ENCODE measurements around the gene RPL14. TPM values are rescaled to one million over a fixed set of nuclear protein-coding genes. Genes with fewer than 3 reads are reported as not detected.
A peak's percentile ranks its signal among the peaks of the same experiment; 100 is the strongest.
"Not testable (repeated sequence)": the region's sequence is repeated elsewhere in the genome, so short reads cannot be mapped to it uniquely, and the experiment has no call there.

RPL14 gene
- total RNA-seq, 1 experiment from 2014 or later = 374 TPM

DNA sequence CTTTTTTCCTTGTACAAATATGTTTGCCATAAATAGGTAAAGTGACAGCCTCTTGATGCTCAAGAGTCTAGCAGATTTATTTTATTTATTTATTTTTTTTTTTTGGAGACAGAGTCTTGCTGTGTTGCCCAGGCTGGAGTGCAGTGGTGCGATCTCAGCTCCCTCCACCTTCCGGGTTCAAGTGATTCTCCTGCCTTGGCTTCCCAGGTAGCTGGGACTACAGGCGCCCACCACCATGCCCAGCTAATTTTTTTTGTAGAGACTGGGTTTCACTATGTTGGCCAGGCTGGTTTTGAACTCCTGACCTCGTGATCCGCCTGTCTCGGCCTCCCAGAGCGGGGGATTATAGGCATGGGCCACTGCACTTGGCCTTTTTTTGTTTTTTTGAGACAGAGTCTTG lies 5.7 kb downstream of the RPL14 start:
- not testable (repeated sequence) for DNase-seq (ENCODE audit: low read depth)

DNA sequence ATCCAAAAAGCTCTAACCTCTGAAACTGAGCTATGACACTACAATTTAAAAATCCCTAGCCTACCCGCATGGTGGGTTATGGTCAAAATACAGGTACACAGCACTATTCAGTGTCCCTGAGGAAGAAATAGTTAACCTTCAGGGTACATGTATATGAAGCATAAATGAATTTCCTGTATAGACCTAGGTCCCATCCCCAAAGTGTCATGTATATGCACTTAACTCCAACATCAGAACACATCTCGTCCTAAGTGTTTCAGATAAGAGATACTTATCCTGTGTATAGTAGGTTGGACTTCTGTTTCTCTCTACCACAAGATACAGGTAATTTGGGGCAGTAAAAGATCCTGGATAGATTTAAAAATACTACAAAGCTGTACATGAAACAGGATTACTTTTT lies 6.4 kb downstream of the RPL14 start:
- no peak for DNase-seq (ENCODE audit: low read depth)

DNA sequence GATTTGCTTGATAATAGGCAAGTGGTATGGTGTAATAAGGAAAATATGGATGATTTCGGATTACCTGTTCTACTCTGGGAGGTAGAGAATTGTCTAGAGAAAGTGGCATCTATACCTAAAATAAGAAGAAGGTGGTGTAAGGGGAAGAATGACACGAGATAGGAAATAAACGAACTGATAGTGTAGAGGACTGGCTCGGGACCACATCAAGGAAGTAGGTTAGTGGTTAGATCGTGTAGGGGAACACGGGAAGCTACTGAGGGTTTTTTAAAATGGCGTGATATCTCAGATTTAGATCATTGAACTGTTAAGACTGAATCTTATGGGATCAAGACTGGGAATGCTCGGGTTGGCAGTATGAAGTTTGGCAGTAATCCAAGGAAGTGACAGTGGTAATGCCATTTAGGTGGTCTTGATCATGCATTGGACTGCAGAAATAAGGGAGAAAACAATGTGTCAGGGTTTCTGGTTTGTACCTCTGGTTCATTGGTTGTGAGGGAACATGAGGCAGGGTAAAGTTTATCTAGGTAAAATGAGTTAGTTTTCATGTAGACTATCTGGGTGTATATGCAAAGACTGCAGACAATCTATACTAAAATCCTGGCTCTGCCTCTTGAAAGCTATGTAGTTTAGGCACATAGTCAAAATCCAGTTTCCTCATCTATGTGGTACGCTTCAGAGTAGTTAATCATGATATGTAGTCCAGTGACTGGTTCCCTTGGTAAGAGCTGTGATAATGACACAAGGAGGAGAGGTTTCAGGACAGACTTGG lies 7.4 kb downstream of the RPL14 start:
- no peak for DNase-seq (ENCODE audit: low read depth)

DNA sequence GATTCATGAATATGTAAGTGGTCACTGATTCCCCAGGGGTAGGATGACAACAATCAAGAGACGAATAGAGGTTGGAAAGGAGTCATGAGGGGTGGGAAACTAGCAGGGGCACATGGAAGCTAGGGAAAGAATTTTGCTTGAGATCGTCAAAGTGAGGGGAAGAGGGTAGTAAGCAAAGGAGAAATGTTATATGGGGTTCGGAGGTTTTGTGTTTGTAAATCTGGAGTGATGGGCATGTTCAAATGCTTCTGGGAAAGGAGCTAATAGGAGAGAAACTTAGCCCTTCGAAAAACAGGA lies 7.9 kb downstream of the RPL14 start:
- DNase-seq (ENCODE audit: low read depth) = no peak

DNA sequence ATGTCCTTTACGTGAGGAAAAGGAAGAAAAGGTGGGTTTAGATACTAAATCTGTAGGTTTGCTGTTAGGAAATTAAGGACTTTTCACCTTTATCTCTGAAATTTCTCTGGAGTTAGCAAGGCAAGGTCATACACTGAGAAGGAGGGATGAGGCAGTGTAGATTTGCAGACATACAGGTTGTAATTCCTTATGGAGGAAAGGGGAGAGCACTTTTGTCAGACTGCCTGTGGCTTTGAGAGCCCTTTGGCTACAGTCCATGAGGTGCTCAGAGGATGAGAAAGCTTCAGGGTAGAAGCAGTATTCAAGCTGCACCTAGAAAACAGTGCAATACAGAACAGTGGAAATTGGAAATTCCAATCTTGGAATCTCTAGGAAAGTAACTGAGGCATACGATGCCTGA lies 8.3 kb downstream of the RPL14 start:
- no peak for DNase-seq (ENCODE audit: low read depth)

DNA sequence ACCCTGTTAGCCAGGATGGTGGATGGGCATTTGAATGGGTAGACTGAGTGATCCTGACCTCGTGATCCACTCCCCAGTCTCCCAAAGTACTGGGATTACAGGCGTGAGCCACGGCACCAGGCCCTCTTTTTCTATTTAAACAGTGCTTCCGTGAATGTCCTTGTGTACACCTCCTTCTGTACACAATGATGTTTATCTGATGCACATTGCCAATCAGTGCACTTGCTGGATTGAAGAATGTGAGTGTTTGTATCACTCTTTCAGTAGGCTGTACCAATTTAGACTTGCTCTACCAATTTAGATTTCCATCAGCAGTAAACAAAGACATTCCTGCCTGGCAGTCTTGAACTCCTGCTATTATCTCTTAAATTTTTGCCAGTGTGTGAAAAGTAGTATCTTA lies 10.9 kb downstream of the RPL14 start:
- no peak for DNase-seq (ENCODE audit: low read depth)

DNA sequence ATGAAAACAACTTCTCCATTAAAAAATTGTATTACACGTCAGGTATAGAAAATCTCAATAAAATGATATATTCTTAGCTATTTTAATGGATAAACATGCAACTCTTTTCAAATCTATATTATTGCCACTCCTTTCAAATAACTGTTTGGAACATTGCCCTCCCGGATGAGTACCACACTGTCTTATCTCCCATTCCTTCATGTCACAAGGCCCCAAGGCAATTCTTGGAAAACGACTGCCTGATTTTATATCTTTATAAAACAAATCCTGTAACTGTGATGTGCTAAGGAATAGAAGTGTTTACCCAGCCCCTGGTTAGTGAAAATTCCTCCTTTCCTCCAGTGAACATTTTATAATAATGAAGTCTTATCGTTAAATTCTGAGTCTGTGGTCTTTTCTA lies 13.6 kb downstream of the RPL14 start:
- no peak for DNase-seq (ENCODE audit: low read depth)

DNA sequence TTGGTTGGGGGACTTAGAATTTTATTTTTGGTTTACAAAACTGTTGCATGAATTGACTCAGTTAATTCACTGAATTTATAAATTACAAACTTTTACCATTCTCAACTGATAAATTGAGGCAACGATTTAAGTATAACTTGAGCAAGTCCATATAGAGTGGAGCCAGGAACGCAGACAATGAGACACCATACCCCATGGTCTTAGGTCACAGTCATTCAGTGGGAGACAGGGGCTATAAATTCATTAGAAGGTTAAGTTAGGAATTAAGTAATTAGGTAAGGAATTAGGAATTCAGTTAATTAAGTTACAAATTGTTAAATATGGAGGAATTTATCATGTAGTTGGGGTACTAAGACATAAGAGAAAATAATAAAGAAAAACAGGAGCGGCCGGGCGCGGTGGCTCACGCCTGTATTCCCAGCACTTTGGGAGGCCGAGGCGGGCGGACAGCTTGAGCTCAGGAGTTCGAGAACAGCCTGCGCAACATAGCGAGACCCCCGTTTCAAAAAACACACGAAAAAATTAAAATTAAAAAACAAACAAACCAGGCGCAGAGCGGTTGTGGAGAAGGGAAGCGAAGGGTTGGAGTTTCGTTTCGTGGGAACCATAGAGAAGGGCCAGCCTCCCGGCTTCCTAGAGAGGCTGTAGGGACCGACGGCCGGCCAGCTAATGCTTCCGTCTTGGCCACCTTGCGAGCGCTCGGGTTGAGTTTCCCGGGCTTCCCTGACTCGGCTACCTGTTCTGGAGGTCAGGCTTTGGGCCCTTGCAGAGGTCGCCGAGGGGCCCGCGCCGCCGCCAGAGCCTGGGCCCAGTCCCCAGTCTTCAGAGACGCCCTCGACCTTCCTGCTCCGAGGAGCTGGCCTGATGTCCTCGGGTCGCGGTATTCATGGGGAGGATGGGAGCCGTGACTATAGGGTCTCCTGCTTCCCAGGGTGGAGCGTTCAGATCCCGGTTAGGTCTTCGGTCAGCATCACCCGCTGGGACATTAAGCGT lies 19.6 kb downstream of the RPL14 start, which contains the start of gene ZNF619:
Gene ZNF619 (plus strand): TSS at position 645 of the 993 bp plus-strand sequence. CDS start 858 bp downstream, outside the sequence.
- peak; percentile 69 for DNase-seq (ENCODE audit: low read depth)

DNA sequence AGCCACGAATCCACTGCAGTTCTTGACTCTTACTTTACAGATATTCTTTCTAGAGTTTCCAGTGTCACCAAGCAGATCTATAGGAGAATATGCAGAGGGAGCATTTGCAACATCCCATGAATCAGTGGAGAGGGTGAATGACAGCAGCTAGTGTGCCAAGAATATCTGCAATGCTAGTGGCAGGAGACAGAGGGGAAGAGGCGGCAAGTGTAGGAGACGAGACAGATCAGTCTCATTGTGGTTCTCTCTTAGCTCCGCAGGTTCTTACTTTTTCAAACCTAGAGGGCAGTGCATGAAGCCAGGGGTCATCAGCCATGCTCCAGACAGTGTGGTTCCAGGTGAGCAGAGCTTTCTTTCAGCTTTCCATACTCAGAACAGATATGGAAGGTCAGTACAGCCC lies 20.5 kb downstream of the RPL14 start:
- no peak for DNase-seq (ENCODE audit: low read depth)

DNA sequence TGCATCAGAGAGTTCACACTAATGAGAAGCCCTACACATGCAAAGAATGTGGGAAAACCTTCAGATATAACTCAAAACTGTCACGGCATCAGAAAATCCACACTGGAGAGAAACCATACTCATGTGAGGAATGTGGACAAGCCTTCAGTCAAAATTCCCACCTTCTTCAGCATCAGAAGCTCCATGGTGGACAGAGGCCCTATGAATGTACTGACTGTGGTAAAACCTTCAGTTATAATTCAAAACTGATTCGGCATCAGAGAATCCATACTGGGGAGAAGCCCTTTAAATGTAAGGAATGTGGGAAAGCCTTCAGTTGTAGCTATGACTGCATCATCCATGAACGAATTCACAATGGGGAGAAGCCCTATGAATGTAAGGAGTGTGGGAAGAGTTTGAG lies 30.0 kb downstream of the RPL14 start:
- DNase-seq (ENCODE audit: low read depth) = no peak

DNA sequence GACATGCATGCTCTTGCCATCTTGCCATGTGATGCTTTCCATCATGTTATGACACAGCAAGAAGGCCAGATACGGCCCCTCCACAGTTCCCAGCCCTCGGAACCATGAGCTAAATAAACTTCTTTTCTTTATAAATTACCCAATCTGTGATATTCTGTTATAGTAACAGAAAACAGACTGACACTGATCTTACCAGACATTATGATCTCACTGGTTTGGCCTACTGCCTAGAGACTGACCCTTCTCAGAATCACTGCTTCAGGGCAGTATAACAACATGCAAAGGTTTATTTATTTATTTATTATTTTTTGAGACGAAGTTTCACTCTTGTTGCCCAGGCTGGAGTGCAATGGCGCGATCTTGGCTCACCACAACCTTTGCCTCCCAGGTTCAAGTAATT lies 33.8 kb downstream of the RPL14 start:
- no peak for DNase-seq (ENCODE audit: low read depth)

DNA sequence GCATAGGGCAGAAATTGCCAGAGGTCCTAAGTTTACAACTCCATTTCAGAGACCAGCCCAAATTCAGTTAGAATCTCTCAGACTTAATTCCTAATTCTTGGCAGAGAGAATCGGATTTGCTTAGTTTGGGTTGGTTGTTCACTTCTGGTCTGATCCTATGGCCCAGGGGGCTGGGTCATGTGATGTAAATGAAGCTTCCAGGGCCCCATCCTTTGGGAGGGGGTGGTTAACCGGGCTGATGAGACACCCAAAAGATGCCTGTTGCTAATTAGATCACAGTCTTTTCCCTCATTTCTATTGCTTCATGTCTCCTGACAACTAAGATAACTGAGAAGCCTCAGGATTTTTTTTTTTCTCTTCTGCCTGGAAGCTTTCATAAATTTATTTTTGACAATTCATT lies 37.6 kb downstream of the RPL14 start:
- no peak for DNase-seq (ENCODE audit: low read depth)

DNA sequence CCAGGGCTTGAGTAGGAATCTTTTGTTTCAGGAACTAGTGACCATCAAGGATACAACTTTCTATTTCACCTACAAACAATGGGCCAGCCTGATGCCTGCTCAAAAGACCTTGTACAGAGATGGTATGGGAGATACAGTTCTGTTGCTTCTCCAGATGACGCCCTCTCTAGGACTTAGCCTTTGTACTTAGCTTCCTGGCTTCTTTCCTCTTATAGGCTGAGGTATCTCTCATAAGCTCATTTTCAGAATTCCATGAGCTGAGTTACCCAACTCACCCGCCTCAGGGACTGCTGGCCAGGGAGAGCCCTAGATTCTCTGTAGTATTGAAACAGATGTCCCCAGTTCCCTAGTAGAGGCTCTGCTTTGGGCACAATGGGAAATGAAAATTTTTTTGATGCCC lies 40.1 kb downstream of the RPL14 start:
- DNase-seq (ENCODE audit: low read depth) = no peak

DNA sequence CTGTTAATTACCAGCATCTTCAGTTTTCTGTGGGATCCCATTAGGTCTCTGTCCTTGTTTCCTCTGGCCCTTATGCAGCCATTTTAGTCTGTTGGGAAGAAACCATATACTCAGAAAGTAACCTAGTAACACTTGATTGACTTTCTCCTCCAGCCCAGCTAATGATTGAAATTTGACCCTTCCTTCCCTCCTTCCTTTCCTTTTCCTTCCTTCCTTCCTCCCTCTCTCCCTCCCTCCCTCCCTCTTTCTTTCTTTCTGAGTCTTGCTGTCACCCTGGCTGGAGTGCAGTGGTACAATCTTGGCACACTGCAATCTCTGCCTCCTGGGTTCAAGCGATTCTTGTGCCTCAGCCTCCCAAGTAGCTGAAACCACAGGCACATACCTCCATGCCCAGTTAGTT lies 42.8 kb downstream of the RPL14 start:
- no peak for DNase-seq (ENCODE audit: low read depth)

DNA sequence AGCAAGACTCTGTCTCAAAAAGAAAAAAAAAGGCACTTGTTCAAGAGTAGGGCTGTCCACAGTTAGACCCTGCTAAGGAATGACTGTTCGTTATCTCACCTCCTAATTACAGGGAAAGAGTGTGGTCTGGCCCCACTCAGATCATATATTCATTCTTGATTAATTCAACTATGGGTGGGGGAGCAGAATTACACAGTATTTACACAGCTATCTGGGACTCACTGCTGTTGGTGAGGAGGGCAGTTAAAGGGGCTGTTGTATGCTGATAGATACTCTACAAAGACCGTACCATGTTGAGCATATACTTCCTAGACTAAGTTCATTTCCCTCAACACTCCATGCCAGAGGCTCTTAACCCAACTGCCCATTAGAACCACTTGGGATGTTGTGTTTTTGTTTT lies 44.9 kb downstream of the RPL14 start:
- no peak for DNase-seq (ENCODE audit: low read depth)

DNA sequence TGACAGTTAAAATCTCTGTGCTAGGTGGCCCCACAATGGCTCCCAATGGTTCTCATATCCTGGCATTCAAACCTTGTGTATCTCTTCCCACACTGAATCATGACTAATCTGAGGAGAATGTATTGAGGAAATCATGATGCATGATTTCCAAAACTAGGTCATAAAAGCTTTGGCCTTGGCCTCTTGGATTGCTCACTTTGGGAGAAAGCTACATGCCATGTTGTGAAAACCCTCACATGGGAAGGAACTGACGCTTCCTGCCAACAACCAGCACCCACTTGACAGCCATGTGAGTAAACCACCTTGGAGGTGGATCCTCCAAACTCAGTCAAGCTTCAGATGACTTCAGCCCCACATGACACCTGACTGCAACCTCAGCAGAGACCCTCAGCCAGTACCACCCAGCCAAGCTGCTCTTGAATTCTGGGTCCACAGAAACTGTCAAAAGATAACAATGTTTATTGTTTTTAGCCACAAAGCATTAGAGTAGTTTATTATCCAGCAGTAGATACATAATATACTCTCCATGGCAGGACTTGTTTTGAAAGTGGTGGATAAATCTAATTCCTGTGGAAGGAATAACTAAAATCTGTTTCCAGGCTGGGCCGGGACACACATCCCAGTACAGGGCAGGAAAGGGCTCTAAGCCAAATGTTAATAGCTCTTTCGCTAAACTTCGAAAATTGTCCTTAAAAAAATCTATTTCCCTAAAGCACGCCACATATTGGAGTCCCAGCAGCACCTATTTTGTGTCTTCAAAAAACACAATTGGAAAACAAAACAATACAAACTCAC lies 47.7 kb downstream of the RPL14 start:
- peak; percentile 93 for DNase-seq (ENCODE audit: low read depth)

DNA sequence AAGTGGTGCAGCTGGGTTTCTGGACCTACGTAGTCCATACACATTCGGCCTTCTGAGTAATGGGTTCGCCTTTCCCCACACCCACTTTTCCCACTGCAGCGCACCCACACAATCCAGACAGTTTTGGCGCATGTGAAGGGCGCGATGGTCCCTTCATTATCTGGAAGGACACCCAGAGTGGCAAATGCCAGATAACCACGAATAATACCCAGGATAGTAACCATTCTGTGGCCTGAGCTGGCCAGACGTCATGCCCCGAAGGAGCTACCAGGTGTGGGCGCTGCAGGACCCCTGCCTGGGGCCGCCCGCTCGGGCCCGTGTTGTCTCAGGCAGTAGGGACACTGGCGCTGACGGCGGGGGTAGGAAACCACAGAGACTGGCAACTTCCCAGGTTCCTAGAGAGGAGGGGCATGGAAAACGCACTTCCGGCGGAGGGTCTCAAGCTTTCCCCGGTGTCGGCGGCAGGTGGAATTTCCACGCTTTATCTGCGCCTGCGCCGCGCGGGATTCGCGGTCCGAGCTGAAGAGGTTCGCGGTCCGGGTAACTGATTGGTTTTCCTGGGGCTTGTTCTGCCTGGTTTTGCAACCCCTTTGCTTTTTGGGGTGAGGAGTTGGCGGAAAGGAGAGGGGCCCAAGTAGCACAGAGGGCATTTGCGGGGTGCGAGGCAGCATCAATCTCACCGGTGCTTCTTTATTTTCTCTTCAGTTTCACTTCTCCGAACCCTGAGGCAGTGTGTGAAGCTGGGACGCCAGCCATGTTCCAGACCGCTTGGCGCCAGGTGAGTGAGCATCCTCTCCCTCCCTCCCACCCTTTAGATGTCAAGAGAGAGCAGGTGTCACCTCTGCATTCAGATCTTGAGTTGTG lies 48.7 kb downstream of the RPL14 start, which contains the start of gene ZNF620:
Gene ZNF620 (plus strand): TSS at position 441 of the 864 bp plus-strand sequence. CDS start 314 bp downstream, at position 755.
- DNase-seq (ENCODE audit: low read depth) = peak; percentile 68

DNA sequence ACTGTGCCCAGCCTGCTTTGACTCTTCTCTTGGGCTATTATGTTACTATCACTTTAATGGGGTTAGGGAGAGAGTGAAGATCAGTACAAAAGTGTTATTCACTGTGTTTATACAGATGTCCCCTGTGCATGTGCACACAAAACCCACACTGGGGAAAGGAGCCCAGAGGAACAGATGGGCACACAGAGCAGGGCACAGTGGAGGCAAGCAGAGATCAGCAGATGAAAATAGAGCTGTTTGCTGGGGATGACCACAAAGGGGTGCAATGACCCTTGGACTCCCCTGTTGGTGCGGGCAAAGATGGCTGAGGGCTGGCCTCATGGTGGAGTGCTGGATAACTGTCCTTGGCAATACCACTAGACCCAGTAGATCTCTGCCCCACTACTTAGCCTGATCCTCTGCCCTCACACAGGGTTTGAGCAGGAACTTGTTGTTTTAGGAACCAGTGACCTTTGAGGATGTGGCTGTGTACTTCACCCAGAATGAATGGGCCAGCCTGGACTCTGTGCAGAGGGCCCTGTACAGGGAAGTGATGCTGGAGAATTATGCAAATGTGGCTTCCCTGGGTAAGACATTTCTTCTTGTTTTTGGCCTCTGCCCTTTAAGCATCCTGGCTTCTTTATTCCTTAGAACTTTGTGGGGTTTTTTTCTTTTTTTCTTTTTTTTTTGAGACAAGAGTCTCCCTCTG lies 54.0 kb downstream of the RPL14 start:
- DNase-seq (ENCODE audit: low read depth) = no peak

DNA sequence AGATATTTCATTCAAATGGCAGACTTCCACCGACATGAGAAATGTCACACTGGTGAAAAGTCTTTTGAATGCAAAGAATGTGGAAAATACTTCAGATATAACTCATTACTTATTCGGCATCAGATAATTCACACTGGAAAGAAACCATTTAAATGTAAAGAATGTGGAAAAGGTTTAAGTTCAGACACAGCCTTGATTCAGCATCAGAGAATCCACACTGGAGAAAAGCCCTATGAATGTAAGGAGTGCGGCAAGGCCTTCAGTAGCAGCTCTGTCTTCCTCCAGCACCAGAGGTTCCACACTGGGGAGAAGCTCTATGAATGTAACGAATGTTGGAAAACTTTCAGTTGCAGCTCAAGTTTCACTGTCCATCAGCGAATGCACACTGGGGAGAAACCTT lies 59.1 kb downstream of the RPL14 start:
- no peak for DNase-seq (ENCODE audit: low read depth)

DNA sequence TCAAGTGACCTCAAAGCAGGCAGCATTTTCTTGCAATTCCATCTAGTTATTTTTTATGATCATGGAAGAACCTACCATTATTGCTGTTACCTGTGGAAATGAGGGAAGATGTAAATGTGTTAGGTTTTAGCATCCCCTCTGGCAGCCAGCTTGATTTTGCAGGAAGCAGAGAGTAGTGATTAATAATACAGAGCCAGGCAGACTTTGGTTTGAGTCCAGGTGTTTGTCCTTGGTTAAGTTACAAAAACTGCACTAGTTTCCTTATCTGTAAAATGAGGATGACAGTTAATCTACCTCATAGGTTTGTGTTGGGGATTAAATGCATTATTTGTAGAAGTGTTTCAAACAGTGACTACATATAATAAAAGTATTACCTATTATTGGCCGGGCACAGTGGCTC lies 60.9 kb downstream of the RPL14 start:
- no peak for DNase-seq (ENCODE audit: low read depth)

All from Daoy (cell line).